Fibroblast of villous mesenchyme (primary cell): ENCODE data around the gene PITPNC1. TPM values are rescaled to one million over a fixed set of nuclear protein-coding genes. Genes with fewer than 3 reads are reported as not detected.

ENCODE experiments used
- DNase-seq: peaks from one replicate; pipeline ENCODE4 v3.0.0-alpha.2; 2010; ENCODE audit warnings: low read depth
- H3K4me3 ChIP-seq: 2 replicates; pipeline ENCODE4 v1.5.1; 2011; ENCODE audit warnings: low read depth, mild to moderate bottlenecking, low read length
- CTCF ChIP-seq: IDR thresholded peaks from 2 replicates; pipeline ENCODE4 v1.5.1; 2012; ENCODE audit warnings: low read depth, mild to moderate bottlenecking, low read length; ENCODE audit not compliant: insufficient read depth
- total RNA-seq: library from RNA; depleted of rRNA; stranded (reverse); fragments of >200 nt; gene quantifications from 2 replicates; pipeline ENCODE4 v1.2.3, GENCODE V29; 2012

PITPNC1 gene
- total RNA-seq, 1 donor = 4.3 TPM

DNA sequence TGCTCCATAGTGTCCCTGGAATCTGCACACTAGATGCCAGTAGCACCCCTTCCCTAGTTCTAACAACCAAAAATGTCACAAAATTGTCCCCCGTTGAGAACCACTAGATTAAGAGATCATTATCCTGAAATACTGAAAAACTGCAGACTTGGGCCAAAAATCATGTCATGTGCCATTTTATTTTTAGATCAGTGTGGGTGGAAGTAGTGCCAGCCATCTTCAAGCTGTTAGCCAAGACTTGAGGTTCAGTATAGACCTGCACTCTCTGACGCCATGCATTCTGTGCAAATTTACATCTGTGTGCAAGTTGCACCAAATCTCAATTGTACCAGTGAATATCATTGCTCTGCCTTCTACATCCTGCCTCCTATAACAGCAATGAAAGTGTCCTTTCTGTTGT lies 309.2 kb downstream of the PITPNC1 start:
- DNase-seq = no peak
- no peak for TF ChIP-seq CTCF
- H3K4me3 ChIP-seq = no peak overlapping the region

DNA sequence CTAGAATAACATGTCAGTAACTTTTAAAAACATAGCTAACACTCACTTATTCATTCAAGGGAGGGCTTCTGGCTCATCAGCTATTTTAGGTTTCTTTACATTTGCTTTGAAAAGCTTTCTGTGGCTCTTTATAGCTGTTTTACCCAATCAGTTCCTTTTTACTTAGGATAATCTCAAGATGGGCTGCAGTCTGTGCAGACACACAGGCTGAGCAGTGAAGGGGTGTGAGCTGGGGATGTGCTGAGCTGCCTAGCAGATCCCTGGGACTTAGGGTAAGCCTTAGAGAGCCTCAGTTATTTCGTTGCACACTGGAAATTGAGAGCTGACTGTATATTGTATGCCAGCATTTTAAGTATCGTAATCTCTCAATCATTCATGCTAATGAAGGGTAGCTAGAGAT lies 310.4 kb downstream of the PITPNC1 start:
- no peak for TF ChIP-seq CTCF
- no peak overlapping the region for H3K4me3 ChIP-seq
- DNase-seq = no peak

GRCh38 chr17:67689534-67690177 lies 312.6 kb downstream of the PITPNC1 start:
- TF ChIP-seq CTCF = peak; percentile 70
- H3K4me3 ChIP-seq = no peak overlapping the region
- DNase-seq = peak; percentile 69

DNA sequence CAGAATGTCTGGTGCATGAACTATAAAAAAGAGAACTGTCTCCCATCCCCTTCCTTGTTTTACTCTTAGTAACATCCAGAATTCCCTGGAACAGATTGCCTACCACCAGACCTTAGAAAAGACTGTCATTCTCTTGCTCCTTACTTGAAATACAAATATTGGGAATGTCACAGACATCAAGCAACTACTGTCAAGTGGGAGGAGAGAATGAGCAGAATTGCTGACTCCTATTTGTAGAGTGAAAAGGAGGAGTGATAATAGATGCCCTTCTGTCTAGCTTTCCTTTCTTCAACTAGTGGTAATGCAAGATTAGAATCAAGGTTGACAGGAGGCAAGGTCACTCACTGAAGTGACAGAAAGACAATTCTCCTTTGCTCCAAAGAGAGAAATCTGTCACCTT lies 316.7 kb downstream of the PITPNC1 start:
- H3K4me3 ChIP-seq = no peak overlapping the region

GRCh38 chr17:67696347-67696746 lies 319.3 kb downstream of the PITPNC1 start:
- no peak for TF ChIP-seq CTCF
- no peak for DNase-seq
- no peak overlapping the region for H3K4me3 ChIP-seq

More for the DNA sequence above, 316.7 kb downstream of the PITPNC1 start:
- DNase-seq = no peak
- TF ChIP-seq CTCF = no peak

DNA sequence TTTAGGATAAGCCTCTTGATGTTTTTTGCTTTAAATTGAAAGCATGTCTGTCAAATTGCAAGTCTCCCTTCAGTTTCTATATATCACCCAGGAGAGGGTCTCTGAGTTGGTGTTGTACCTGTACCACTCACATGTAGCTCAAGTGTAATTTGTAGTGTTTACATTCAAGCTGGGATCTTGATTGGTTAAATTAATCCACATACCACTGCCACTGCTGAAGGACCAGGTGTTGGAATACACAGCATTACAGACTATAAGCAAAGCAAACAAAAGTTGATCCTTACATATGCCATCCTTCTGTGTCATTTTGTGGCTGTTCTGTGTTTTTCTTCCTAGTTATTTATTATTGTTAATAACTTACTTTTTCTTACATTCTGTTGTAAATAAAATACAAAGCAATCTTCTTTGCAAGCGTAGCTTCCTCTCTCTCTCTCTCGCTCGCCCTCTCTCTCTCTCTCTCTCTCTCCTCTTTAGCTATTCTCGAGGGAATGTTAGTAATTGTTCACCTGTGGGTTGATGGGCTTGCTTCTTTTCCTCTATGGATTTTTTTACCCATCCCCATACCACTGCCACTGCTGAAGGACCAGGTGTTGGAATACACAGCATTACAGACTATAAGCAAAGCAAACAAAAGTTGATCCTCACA lies 319.9 kb downstream of the PITPNC1 start:
- H3K4me3 ChIP-seq = no peak overlapping the region
- no peak for TF ChIP-seq CTCF
- no peak for DNase-seq
